ENCODE measurements around the gene GSE1. TPM values are rescaled to one million over a fixed set of nuclear protein-coding genes. Genes with fewer than 3 reads are reported as not detected.

GSE1 gene
- 1 to 10 TPM in 5 of 6 donors, under 1 TPM in 1; 1.00 to 8.3 (median 3.9) TPM for polyA plus RNA-seq (ENCODE audit: low read depth in 6 of 6)

DNA sequence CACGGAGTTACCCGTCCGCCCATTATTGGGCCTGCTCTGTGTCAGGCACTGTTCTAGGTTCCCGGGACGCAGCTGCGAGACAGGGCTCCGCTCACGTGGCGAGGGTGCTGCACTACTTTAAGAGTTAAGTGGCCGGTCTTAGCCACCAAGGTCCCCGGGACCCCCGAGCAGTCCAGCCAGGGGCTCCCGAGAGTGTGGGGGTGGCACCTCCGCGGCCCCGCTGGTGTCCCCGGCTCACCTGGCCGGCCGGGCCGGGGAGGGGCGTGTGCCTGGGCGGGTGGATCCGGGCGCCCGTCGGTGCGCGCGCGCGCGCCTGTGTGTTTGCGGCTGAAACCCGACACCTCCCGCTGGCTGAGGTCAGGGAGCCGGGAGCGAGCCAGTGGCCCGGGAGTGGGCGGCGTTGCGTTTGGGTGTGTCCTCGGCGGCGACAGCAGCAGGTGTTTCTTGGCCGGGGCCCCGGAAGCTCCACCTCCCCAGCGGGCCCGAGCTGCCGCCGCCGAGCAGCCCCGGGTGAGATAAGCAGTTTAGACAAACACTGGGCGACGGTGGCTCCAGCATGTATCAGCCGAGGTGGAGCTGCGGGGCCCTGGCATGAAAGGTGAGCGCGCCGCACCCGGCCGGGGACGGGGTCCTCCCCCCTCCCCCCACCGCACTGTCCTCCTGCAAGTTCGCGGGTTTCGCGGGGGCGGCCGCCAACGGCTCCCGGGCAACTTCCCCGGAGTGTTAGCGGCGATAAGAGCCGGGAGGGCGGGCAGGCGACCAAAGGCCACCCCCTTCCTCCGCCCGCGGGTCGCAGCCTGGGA is at the start of gene GSE1:
Gene GSE1 (plus strand): TSS at position 522 of the 803 bp plus-strand sequence. CDS start 70 bp downstream, at position 592.
- no peaks in the 10 kb centered on the region for H3K27me3 Mint-ChIP-seq
- peak within 1 kb of the TSS; percentile 81 to 91 (median 86) for H3K4me3 Mint-ChIP-seq
- H3K27ac Mint-ChIP-seq, result peak within 1 kb of the TSS in 5 of 6 donors; percentile 24 to 91 (median 76)

GRCh38 chr16:85563515-85564276 is 49.4 kb upstream of the GSE1 start:
- ATAC-seq (ENCODE audit: low read depth in 2 of 2), result no peak
- H3K4me3 Mint-ChIP-seq, result peak overlapping the region in 1 of 8 donors; percentile 2
- DNase-seq, result no peak

More for the DNA sequence above, at the start of gene GSE1:
- DNase-seq (peak; percentile 72), ATAC-seq (ENCODE audit: low read depth in 2 of 2) (peak; percentile 36 to 40)
- Mint-ChIP-seq H3K9me3 (no peaks in the 10 kb centered on the region), H3K4me1 (peaks cover 48 to 63% (median 56%) of the 10 kb centered on the region in 3 donors), H3K36me3 (no peaks in the 10 kb centered on the region)

DNA sequence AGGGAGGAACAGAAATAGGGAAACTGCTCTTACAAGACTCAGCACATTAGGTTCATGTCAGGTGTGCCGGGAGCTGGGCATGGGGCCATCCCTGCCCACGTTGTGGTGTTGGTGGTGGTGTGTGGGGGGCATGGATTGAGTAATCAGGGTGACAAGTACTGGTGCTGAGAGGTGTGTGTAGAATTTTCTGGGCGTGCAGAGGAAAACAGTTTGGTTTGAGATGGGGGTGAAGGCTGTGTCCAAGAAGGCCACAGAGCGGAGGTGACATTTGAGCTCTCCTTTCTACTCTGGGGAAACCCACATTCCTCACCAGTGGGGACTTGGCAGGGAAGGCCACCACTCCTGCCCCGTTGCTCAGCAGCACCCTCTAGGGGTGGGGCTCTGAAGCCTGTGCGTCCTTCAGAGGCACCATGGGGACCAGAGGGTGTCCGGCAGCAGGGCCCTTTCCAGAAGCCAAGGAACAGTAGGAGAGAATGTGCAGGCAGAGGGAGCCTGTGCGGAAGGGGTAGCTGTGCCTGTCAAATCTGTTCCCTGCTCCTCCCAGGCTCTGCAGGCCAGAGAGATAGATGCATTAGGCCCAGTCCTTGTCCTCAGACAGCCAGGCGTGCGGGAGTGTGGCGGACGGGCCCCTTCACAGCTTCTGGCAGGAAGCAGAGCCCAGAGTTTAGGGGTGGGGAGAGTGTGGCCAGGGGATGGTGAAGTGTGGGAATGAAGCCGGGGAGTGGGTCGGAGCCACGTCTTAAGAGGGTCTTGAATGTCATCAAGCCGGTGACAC is 48.7 kb upstream of the GSE1 start:
- H3K9me3 Mint-ChIP-seq, result no peaks in the 10 kb centered on the region
- H3K27me3 Mint-ChIP-seq, result no peaks in the 10 kb centered on the region
- peak overlapping the region in 3 of 8 donors; percentile 2 to 71 (median 44) for H3K4me3 Mint-ChIP-seq
- DNase-seq (no peak), ATAC-seq (ENCODE audit: low read depth in 2 of 2) (peak; percentile 29 to 30)
- peak overlapping the region in 5 of 6 donors; percentile 60 to 95 (median 85) for H3K27ac Mint-ChIP-seq
- H3K36me3 Mint-ChIP-seq, result no peaks in the 10 kb centered on the region
- peaks cover 49 to 87% (median 79%) of the 10 kb centered on the region in 3 donors for H3K4me1 Mint-ChIP-seq

More at GRCh38 chr16:85563515-85564276, 49.4 kb upstream of the GSE1 start:
- Mint-ChIP-seq H3K9me3 (no peaks in the 10 kb centered on the region), H3K27me3 (no peaks in the 10 kb centered on the region), H3K27ac (peak overlapping the region in 4 of 6 donors; percentile 26 to 85 (median 68)), H3K4me1 (peaks cover 45 to 84% (median 76%) of the 10 kb centered on the region in 3 donors), H3K36me3 (no peaks in the 10 kb centered on the region)

DNA sequence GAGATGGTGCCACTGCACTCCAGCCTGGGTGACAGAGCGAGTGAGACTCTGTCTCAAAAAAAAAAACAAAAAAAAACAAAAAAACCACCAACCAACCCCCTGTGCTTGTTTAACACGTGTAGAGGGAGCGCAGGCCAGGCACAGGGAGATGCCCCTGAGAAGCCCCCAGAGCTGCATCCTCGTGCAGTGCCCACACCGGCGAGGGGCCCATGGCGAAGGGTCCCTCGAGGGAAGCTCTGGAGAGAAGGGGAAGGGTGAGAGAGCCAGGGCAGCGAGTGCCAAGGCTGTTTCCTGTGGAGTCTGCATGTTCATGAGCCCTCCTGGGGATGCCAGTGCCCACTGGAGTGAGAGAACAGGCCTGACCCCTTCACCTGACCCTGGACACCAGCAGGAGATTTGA is 47.8 kb upstream of the GSE1 start:
- ATAC-seq (ENCODE audit: low read depth in 2 of 2) (no peak), DNase-seq (no peak)
- peaks cover 56 to 87% (median 84%) of the 10 kb centered on the region in 3 donors for H3K4me1 Mint-ChIP-seq
- no peaks in the 10 kb centered on the region for H3K27me3 Mint-ChIP-seq
- no peaks in the 10 kb centered on the region for H3K9me3 Mint-ChIP-seq
- H3K27ac Mint-ChIP-seq, result peak overlapping the region in 4 of 6 donors; percentile 10 to 69 (median 34)
- no peak overlapping the region for H3K4me3 Mint-ChIP-seq
- no peaks in the 10 kb centered on the region for H3K36me3 Mint-ChIP-seq

- Mint-ChIP-seq H3K36me3 (no peaks in the 10 kb centered on the region), H3K27me3 (no peaks in the 10 kb centered on the region), H3K4me1 (peaks cover 56 to 87% (median 84%) of the 10 kb centered on the region in 3 donors), H3K4me3 (peak overlapping the region in 1 of 8 donors; percentile 37), H3K9me3 (no peaks in the 10 kb centered on the region), H3K27ac (peak overlapping the region in 5 of 6 donors; percentile 28 to 89 (median 80))
- no peak for ATAC-seq (ENCODE audit: low read depth in 2 of 2)
- no peak for DNase-seq
Measured at GRCh38 chr16:85565801-85566526, 47.2 kb upstream of the GSE1 start.

DNA sequence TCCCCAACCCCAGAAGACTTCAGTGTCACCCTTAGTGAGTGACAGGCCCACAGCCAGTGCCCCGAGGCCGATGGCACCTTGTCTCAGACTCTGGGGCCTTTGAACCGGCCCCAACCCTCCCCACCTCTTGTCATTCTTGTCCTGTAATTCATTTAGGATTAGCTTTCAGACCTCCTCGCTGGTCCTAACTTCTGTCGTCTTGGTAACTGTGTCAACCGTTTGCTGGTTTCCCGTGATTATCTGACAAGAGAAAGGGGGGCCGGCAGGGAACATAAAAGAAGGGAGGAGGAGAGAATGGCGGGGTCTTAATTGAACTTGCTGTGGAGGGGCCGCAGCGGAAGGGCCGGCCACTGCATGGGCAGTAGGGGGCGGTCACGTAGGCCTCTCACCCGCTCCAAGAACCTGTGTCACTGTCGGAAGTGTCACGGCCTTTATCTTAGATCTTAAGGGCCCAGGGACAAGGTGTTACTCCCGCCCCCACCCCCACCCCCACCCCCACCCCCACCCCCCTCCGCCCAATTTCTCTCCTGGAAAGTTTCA is 46.5 kb upstream of the GSE1 start:
- DNase-seq (no peak), ATAC-seq (ENCODE audit: low read depth in 2 of 2) (no peak)
- Mint-ChIP-seq H3K9me3 (no peaks in the 10 kb centered on the region), H3K36me3 (no peaks in the 10 kb centered on the region), H3K27ac (peak overlapping the region in 4 of 6 donors; percentile 12 to 89 (median 81)), H3K27me3 (no peaks in the 10 kb centered on the region), H3K4me3 (peak overlapping the region in 1 of 8 donors; percentile 74), H3K4me1 (peaks cover 61 to 87% (median 84%) of the 10 kb centered on the region in 3 donors)

DNA sequence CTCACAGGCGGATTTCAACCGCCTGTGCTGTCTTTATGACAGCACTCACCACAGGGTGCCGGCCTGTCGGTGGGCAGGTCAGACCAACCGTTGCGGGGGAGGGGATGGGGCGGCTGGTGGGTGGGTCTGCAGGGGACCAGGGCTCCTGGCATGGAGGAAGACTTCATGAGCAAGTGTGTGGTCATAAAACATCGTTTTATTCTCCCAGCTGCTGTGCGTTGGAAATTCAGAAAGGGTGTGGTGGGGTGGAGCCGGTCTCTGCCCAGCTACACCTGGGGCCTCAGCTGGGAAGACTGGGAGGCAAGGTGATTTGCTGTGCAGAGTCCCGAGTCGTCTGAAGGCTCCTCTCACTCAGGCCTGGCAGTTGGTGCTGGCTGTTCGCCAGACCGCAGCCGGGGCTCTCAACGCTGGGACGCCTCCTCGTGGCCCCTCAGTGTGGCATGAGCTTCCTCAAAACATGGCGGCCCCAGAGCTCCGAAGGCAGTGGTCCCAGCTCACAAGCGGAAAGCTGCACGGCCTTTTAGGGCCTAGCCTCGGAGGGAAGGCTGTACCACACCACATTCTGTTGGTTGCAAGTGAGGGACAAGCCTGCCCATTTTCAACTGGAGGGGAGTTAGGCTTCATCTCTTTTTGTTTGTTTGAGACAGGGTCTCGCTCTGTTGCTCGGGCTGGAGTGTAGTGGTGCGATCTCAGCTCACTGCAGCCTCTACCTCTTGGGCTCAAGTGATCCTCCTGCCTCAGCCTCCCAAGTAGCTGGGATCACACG is 45.8 kb upstream of the GSE1 start:
- ATAC-seq (ENCODE audit: low read depth in 2 of 2) (no peak), DNase-seq (no peak)
- Mint-ChIP-seq H3K27ac (peak overlapping the region; percentile 62 to 98 (median 80)), H3K36me3 (no peaks in the 10 kb centered on the region), H3K9me3 (no peaks in the 10 kb centered on the region), H3K4me3 (peak overlapping the region in 1 of 8 donors; percentile 37), H3K4me1 (peaks cover 65 to 88% (median 84%) of the 10 kb centered on the region in 3 donors), H3K27me3 (no peaks in the 10 kb centered on the region)

GRCh38 chr16:85567935-85568334 is 45.2 kb upstream of the GSE1 start:
- DNase-seq, result no peak
- H3K4me3 Mint-ChIP-seq, result no peak overlapping the region
- H3K9me3 Mint-ChIP-seq, result no peaks in the 10 kb centered on the region
- no peaks in the 10 kb centered on the region for H3K36me3 Mint-ChIP-seq
- no peaks in the 10 kb centered on the region for H3K27me3 Mint-ChIP-seq
- ATAC-seq (ENCODE audit: low read depth in 2 of 2), result no peak
- H3K27ac Mint-ChIP-seq, result peak overlapping the region; percentile 62 to 98 (median 80)
- peaks cover 63 to 88% (median 82%) of the 10 kb centered on the region in 3 donors for H3K4me1 Mint-ChIP-seq

DNA sequence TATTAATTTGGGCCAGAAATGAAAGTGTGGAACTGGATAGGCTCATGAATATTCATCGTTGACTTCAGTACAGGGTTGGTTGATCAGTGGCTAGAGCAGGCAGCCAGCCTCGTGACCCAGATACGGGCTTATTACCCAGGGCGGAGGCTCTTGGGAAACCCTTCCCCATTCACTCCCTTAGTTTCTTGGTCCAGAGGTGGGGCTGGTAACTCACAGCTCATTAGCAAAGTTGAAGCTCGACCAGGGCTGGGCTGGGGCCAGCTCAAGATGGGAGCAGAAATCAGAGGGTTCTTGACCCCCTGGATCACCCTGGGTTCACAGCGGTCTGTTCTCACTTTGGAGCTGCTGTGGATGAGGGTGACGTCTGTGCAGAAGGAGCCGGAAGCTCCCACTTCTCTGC is 44.6 kb upstream of the GSE1 start:
- Mint-ChIP-seq H3K36me3 (no peaks in the 10 kb centered on the region), H3K4me3 (peak overlapping the region in 1 of 8 donors; percentile 20), H3K27ac (peak overlapping the region in 2 of 6 donors; percentile 66 to 72), H3K4me1 (peaks cover 61 to 91% (median 83%) of the 10 kb centered on the region in 3 donors), H3K9me3 (no peaks in the 10 kb centered on the region), H3K27me3 (no peaks in the 10 kb centered on the region)
- DNase-seq, result no peak
- no peak for ATAC-seq (ENCODE audit: low read depth in 2 of 2)

GRCh38 chr16:85569039-85569614 is 44.0 kb upstream of the GSE1 start:
- Mint-ChIP-seq H3K4me1 (peaks cover 55 to 86% (median 79%) of the 10 kb centered on the region in 3 donors), H3K27me3 (no peaks in the 10 kb centered on the region), H3K36me3 (no peaks in the 10 kb centered on the region), H3K9me3 (no peaks in the 10 kb centered on the region), H3K4me3 (peak overlapping the region; percentile 47 to 93 (median 78)), H3K27ac (peak overlapping the region; percentile 43 to 96 (median 88))
- ATAC-seq (ENCODE audit: low read depth in 2 of 2) (no peak), DNase-seq (no peak)

DNA sequence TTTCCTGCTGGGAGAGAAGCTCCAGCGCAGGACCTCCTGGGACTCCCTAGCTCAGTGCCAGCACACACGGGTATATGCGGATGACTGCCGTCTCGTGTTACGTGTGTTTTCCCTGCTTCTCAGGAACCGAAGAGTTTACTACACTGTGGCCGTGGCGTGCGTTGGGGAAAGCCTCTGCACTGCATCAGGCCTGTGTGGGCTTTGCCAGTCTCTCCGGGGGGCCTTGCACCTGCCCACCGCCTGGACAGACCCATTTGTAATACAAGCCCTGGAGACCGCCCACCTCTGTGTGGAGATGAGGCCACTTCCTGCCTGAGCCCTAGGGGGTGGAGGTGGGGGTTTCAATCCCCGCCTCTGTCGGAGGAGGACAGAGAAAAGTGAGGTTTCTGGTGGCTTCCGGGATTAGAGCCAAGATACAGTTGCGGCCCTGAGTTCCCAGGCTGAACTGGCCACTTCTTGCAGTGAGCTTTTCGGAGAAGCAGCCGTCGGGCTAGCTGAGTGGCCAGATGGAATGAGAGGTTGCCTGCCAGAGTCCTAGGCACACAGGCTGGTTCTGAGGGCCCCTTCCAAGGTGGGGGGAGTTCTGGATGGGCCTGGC is 43.4 kb upstream of the GSE1 start:
- Mint-ChIP-seq H3K27ac (peak overlapping the region; percentile 38 to 96 (median 86)), H3K36me3 (no peaks in the 10 kb centered on the region), H3K4me3 (peak overlapping the region; percentile 69 to 93 (median 83)), H3K4me1 (peaks cover 49 to 80% (median 73%) of the 10 kb centered on the region in 3 donors), H3K27me3 (no peaks in the 10 kb centered on the region), H3K9me3 (no peaks in the 10 kb centered on the region)
- peak; percentile 44 for DNase-seq
- ATAC-seq (ENCODE audit: low read depth in 2 of 2), result peak; percentile 12 to 13

Data from naive B cell (primary cell).